Tracheal epithelial cell (primary cell): ENCODE results near the gene MRPS18C. TPM values are rescaled to one million over a fixed set of nuclear protein-coding genes. Genes with fewer than 3 reads are reported as not detected.

Experiments used
- total RNA-seq: library from RNA; depleted of rRNA; stranded (reverse); fragments of >200 nt; gene quantifications from 2 replicates; pipeline ENCODE4 v1.2.1, GENCODE V29; 2014

The MRPS18C gene
- 15.1 and 18.6 TPM in 2 replicates for total RNA-seq

DNA sequence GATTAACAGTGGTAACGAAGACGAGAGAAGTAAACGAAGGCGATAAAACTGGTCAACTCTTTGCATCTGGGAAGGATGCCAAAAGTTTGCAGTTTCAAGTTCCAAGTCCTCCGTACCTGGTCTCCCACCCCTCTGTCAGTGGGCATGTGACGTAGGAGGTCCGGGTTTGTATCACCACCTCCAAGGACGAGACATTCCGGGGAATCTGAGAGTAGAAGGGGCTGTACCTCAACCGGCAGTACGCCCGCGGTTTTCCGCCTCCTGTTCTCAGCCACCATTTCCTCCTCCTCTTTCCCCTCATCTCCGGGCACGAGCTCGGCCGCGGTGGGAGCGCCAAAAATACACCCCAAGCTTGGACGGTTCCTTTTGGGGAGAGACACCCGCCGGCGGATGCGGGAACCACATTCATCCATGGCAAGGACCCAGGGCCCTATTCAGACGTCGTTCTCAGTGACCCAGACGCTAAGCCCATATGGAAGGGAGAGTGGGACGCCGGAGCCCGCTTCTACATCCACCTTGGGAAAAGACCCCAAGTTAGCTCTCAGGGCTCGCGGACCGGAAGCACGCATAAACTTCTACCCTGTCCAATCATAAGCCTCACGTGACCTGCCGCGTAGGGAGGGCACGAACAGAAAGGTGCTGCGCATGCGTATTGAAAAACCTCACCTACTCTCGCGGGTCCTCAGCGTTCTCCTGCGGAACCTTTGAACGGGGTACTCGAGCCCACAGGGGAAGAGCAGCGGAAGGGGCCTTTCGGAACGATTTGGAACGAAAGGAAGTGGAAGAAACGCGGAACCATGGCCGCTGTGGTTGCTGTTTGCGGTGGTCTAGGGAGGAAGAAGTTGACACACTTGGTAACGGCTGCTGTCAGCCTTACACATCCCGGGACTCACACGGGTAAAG is at the start of gene MRPS18C, which contains the start of gene HELQ:
TSS of gene MRPS18C (plus strand) at position 778 of the 903 bp plus-strand sequence. CDS start at position 798, 20 bp downstream.
TSS of gene HELQ (minus strand) at position 543 of the 903 bp plus-strand sequence. CDS start at position 413, 130 bp downstream.

GRCh38 chr4:83484500-83485461 is 28.9 kb downstream of the MRPS18C start, which contains the start of gene ABRAXAS1:
Gene ABRAXAS1 (minus strand): TSS chr4:83485100. CDS start chr4:83485072, 28 bp downstream.

Other genes with a start within 250 kb of the MRPS18C start
- gene COQ2, start 171.3 kb upstream of the MRPS18C start, total RNA-seq = 6.8 and 9.6 TPM in 2 replicates
- gene HPSE, start 121.2 kb upstream of the MRPS18C start, total RNA-seq = 0.72 and 3.0 TPM in 2 replicates
- 7.7 and 10.7 TPM in 2 replicates for gene HELQ, start 235 bp upstream of the MRPS18C start, total RNA-seq
- gene ABRAXAS1, start 29.0 kb downstream of the MRPS18C start, total RNA-seq = 4.8 and 10.2 TPM in 2 replicates
- 3.2 and 4.8 TPM in 2 replicates for gene GPAT3, start 80.0 kb downstream of the MRPS18C start, total RNA-seq